Smooth muscle cell (in vitro differentiated cells): ENCODE data around the gene OTOG. TPM values are rescaled to one million over a fixed set of nuclear protein-coding genes. Genes with fewer than 3 reads are reported as not detected.

Experiments used
- DNase-seq: peaks from one replicate; lab custom pipeline; 2025; ENCODE audit not compliant: unreplicated experiment; lab: John Stamatoyannopoulos, UW
- H2AFZ ChIP-seq: fragments of 200-600 bp; sonication (generic); 2 replicates; pipeline ENCODE4 v1.6.0; 2016; ENCODE audit warnings: antibody characterized with exemption, low read depth, mild to moderate bottlenecking
- H3F3A ChIP-seq: fragments of 200-600 bp; sonication (generic); 2 replicates; pipeline ENCODE4 v1.6.0; 2017; ENCODE audit warnings: antibody characterized with exemption, low read depth
- H3K27ac ChIP-seq: fragments of 200-600 bp; sonication (generic); 2 replicates; pipeline ENCODE4 v1.5.1; 2016; ENCODE audit warnings: low read depth, mild to moderate bottlenecking
- H3K27me3 ChIP-seq: fragments of 200-600 bp; sonication (generic); 2 replicates; pipeline ENCODE4 v1.6.1; 2016; ENCODE audit warnings: low read depth, mild to moderate bottlenecking
- H3K36me3 ChIP-seq: fragments of 200-600 bp; sonication (generic); 2 replicates; pipeline ENCODE4 v1.5.1; 2016; ENCODE audit warnings: low read depth
- H3K4me1 ChIP-seq: fragments of 200-600 bp; sonication (generic); 2 replicates; pipeline ENCODE4 v1.5.1; 2016; ENCODE audit warnings: low read depth
- H3K4me2 ChIP-seq: fragments of 200-600 bp; sonication (generic); 2 replicates; pipeline ENCODE4 v1.6.0; 2016; ENCODE audit warnings: mild to moderate bottlenecking
- H3K4me3 ChIP-seq: fragments of 200-600 bp; sonication (generic); 2 replicates; pipeline ENCODE4 v1.5.1; 2016; ENCODE audit warnings: mild to moderate bottlenecking
- H3K79me2 ChIP-seq: fragments of 200-600 bp; sonication (generic); 2 replicates; pipeline ENCODE4 v1.6.0; 2016; ENCODE audit warnings: low read depth, mild to moderate bottlenecking
- H3K9ac ChIP-seq: fragments of 200-600 bp; sonication (generic); 2 replicates; pipeline ENCODE4 v1.6.0; 2016; ENCODE audit warnings: low read depth
- H3K9me3 ChIP-seq: fragments of 200-600 bp; sonication (generic); replicated peaks from 2 replicates; pipeline ENCODE4 v1.5.1; 2016; ENCODE audit warnings: low read depth
- H4K20me1 ChIP-seq: fragments of 200-600 bp; sonication (generic); 2 replicates; pipeline ENCODE4 v1.6.0; 2016; ENCODE audit warnings: low read depth
- CTCF ChIP-seq: fragments of 200-600 bp; sonication (generic); IDR thresholded peaks from 2 replicates; pipeline ENCODE4 v1.5.1; 2017; ENCODE audit warnings: borderline replicate concordance, mild to moderate bottlenecking, antibody characterized with exemption; ENCODE audit not compliant: insufficient read depth, poor library complexity, severe bottlenecking
- WGBS: methylation state at CpG from one replicate; pipeline ENCODE4 v1.1.7; 2016; ENCODE audit warnings: low lambda C conversion rate; 5-methylcytosine and 5-hydroxymethylcytosine counted together
- polyA plus RNA-seq: library from polyadenylated mRNA; unstranded; fragments of >200 nt; fragmentation: Nextera tagmentation; extraction: Ambion mirVana; gene quantifications from 2 replicates; pipeline ENCODE4 v1.2.1, GENCODE V29; 2016
- total RNA-seq: library from RNA; depleted of rRNA; stranded (reverse); fragments of >200 nt; gene quantifications from 2 replicates; pipeline ENCODE4 v1.2.3, GENCODE V29; 2014

OTOG gene
- total and polyA plus RNA-seq, 2 experiments from 2014 or later = not detected

GRCh38 chr11:17533341-17533740 lies 13.7 kb upstream of the OTOG start:
- H3K27ac ChIP-seq = no peak overlapping the region
- no peaks in the 10 kb centered on the region for H3K36me3 ChIP-seq
- WGBS = 94% methylated on average over 6 of the region's 6 CpGs
- H3K4me1 ChIP-seq = peaks cover 7% of the 10 kb centered on the region
- no peak overlapping the region for H3K4me2 ChIP-seq
- DNase-seq = no peak
- H3F3A ChIP-seq = no peaks in the 10 kb centered on the region
- peaks cover 46% of the 10 kb centered on the region for H3K27me3 ChIP-seq
- no peak overlapping the region for H3K4me3 ChIP-seq
- no peaks in the 10 kb centered on the region for H4K20me1 ChIP-seq
- no peaks in the 10 kb centered on the region for H3K79me2 ChIP-seq
- no peak overlapping the region for H2AFZ ChIP-seq
- TF ChIP-seq CTCF = no peak
- no peaks in the 10 kb centered on the region for H3K9me3 ChIP-seq
- H3K9ac ChIP-seq = no peak overlapping the region

GRCh38 chr11:17533778-17534415 lies 13.2 kb upstream of the OTOG start:
- Histone ChIP-seq H3K4me1 (peaks cover 7% of the 10 kb centered on the region), H3K4me3 (no peak overlapping the region), H2AFZ (no peak overlapping the region), H3K9ac (no peak overlapping the region), H3K27ac (no peak overlapping the region), H3F3A (no peaks in the 10 kb centered on the region), H4K20me1 (no peaks in the 10 kb centered on the region), H3K9me3 (no peaks in the 10 kb centered on the region), H3K36me3 (no peaks in the 10 kb centered on the region), H3K27me3 (peaks cover 46% of the 10 kb centered on the region), H3K4me2 (no peak overlapping the region), H3K79me2 (no peaks in the 10 kb centered on the region)
- DNase-seq = no peak
- WGBS = 79% methylated on average over 11 of the region's 11 CpGs
- no peak for TF ChIP-seq CTCF

DNA sequence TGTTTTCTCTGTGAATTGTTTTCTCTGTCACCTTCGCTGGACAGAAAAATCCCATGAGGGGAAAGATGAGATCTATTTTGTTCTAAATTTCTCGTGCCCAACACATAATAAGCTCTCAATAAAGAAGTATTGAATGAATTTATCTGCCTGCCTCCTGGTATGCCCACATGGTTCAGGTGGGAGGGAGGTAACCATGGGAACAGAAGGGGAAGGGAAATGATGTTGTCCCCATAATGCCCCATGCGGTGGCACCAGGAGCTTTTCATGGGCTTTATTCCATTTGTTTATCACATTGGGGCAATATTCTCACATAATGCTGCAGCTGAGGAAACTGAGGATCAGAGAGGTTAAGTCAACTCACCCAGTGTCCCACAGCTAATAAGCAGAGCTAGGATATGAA lies 11.6 kb upstream of the OTOG start:
- no peak overlapping the region for H3K9ac ChIP-seq
- H3K27ac ChIP-seq = no peak overlapping the region
- H3K9me3 ChIP-seq = no peaks in the 10 kb centered on the region
- H2AFZ ChIP-seq = no peak overlapping the region
- H3K36me3 ChIP-seq = no peaks in the 10 kb centered on the region
- H4K20me1 ChIP-seq = no peaks in the 10 kb centered on the region
- H3K4me1 ChIP-seq = no peaks in the 10 kb centered on the region
- no peak overlapping the region for H3K4me2 ChIP-seq
- no peaks in the 10 kb centered on the region for H3F3A ChIP-seq
- peaks cover 40% of the 10 kb centered on the region for H3K27me3 ChIP-seq
- no peak for TF ChIP-seq CTCF
- no peak for DNase-seq
- WGBS = 80% methylated on average over 3 of the region's 3 CpGs
- no peaks in the 10 kb centered on the region for H3K79me2 ChIP-seq
- no peak overlapping the region for H3K4me3 ChIP-seq

DNA sequence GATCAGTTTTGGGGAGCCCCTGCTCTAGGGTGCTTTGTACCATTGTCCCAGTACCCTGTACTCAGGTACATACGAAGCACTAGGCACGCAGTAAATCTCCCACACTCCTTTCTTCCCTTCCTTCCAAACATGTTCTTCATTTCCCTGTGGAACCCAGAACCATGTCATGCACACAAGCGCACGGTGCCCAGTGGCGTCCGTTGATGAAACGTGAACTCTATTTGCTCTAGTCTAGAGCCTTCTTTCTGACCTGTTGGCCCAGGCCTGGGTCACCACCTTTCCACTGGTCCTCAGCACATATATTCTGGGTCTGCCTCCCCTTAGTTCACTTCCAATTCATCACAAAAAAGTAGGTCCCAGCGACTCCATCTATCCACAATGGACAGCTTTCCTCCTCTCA lies 9.8 kb upstream of the OTOG start:
- H3K4me1 ChIP-seq = no peaks in the 10 kb centered on the region
- no peak overlapping the region for H3K4me3 ChIP-seq
- TF ChIP-seq CTCF = no peak
- H2AFZ ChIP-seq = no peak overlapping the region
- WGBS = 90% methylated on average over 8 of the region's 8 CpGs
- no peaks in the 10 kb centered on the region for H4K20me1 ChIP-seq
- no peaks in the 10 kb centered on the region for H3K36me3 ChIP-seq
- H3K9ac ChIP-seq = no peak overlapping the region
- no peaks in the 10 kb centered on the region for H3K9me3 ChIP-seq
- H3K4me2 ChIP-seq = no peak overlapping the region
- H3F3A ChIP-seq = no peaks in the 10 kb centered on the region
- peaks cover 44% of the 10 kb centered on the region for H3K27me3 ChIP-seq
- no peak for DNase-seq
- no peaks in the 10 kb centered on the region for H3K79me2 ChIP-seq
- no peak overlapping the region for H3K27ac ChIP-seq
